Spinal cord (tissue), 10 donors: ENCODE measurements around the gene GLRX. TPM values are rescaled to one million over a fixed set of nuclear protein-coding genes. Genes with fewer than 3 reads are reported as not detected.
A peak's percentile ranks its signal among the peaks of the same experiment; 100 is the strongest.
"Not testable (repeated sequence)": the region's sequence is repeated elsewhere in the genome, so short reads cannot be mapped to it uniquely, and the experiment has no call there.

Experiments
- DNase-seq, 6 donors: peaks; one replicate each; pipeline versions ENCODE4 v3.0.0 to v3.0.0-alpha.2; 2013 to 2015; ENCODE audit warnings: low spot score in 6 of 6, low read depth in 4 of 6
- H3K27ac ChIP-seq: one replicate; pipeline ENCODE4 v1.5.1; 2013; ENCODE audit warnings: low read depth, low read length, control low read depth
- H3K27me3 ChIP-seq: one replicate; pipeline ENCODE4 v1.6.1; 2013; ENCODE audit warnings: low read length; ENCODE audit not compliant: control insufficient read depth, insufficient read depth
- H3K36me3 ChIP-seq: one replicate; pipeline ENCODE4 v1.6.1; 2013; ENCODE audit warnings: low read length; ENCODE audit not compliant: control insufficient read depth, insufficient read depth
- H3K4me1 ChIP-seq: one replicate; pipeline ENCODE4 v1.6.1; 2013; ENCODE audit warnings: low read length; ENCODE audit not compliant: control insufficient read depth, insufficient read depth
- H3K4me3 ChIP-seq: one replicate; pipeline ENCODE4 v1.5.1; 2013; ENCODE audit warnings: low read depth, low read length, control low read depth
- H3K9me3 ChIP-seq: one replicate; pipeline ENCODE4 v1.6.1; 2013; ENCODE audit warnings: low read length; ENCODE audit not compliant: control insufficient read depth, insufficient read depth
- WGBS: methylation state at CpG from one replicate; pipeline ENCODE4 v1.1.5; 2013; ENCODE audit warnings: missing lambda C conversion rate; ENCODE audit not compliant: insufficient coverage; 5-methylcytosine and 5-hydroxymethylcytosine counted together
- polyA plus RNA-seq, 2 donors: library from polyadenylated mRNA; unstranded; fragments of 120-200 nt; gene quantifications; one replicate each; pipeline ENCODE4 v1.2.1, GENCODE V29; 2013; ENCODE audit not compliant: insufficient read length in 2 of 2
- total RNA-seq, 2 donors: library from RNA; depleted of rRNA in 1 of 2; stranded (reverse); fragments of 120-200 nt in 1 of 2; fragments of >200 nt in 1 of 2; gene quantifications; one replicate each; pipeline versions ENCODE4 v1.2.3 to v1.2.4, GENCODE V29; 2013 to 2014
- donor health status: healthy.

GLRX gene
- total and polyA plus RNA-seq, 4 donors: 8.4 to 37.4 (median 21.8) TPM

- WGBS: 82% methylated on average over 3 of the region's 13 CpGs
- not testable (repeated sequence) for H3K36me3 ChIP-seq, DNase-seq, H3K4me3 ChIP-seq, H3K4me1 ChIP-seq, H3K27ac ChIP-seq, H3K9me3 ChIP-seq, H3K27me3 ChIP-seq
These were observed 11.0 kb downstream of the GLRX start for GRCh38 chr5:95811461-95812073.

GRCh38 chr5:95811126-95811423 lies 11.5 kb downstream of the GLRX start:
- H3K9me3 ChIP-seq, H3K4me1 ChIP-seq, H3K27me3 ChIP-seq, H3K4me3 ChIP-seq, H3K36me3 ChIP-seq, H3K27ac ChIP-seq, DNase-seq: not testable (repeated sequence)
- 89% methylated on average over 3 of the region's 6 CpGs for WGBS

- WGBS: 80% methylated on average over 1 of the region's 5 CpGs
- Histone ChIP-seq H3K4me3 (no peak overlapping the region), H3K9me3 (no peaks in the 10 kb centered on the region), H3K27me3 (no peaks in the 10 kb centered on the region), H3K27ac (no peak overlapping the region), H3K4me1 (peaks cover 3% of the 10 kb centered on the region), H3K36me3 (no peaks in the 10 kb centered on the region)
- no peak for DNase-seq
These were observed 12.0 kb downstream of the GLRX start for GRCh38 chr5:95810305-95811125.

- Histone ChIP-seq H3K4me1 (peaks cover 3% of the 10 kb centered on the region), H3K4me3 (no peak overlapping the region), H3K9me3 (no peaks in the 10 kb centered on the region), H3K36me3 (no peaks in the 10 kb centered on the region), H3K27ac (peak overlapping the region; percentile 25), H3K27me3 (no peaks in the 10 kb centered on the region)
- DNase-seq: no peak
- 44% methylated on average over 1 of the region's 2 CpGs for WGBS
These were observed 13.0 kb downstream of the GLRX start for GRCh38 chr5:95809414-95809960.

GRCh38 chr5:95808686-95809413 lies 13.7 kb downstream of the GLRX start:
- no peak overlapping the region for H3K4me3 ChIP-seq
- H3K4me1 ChIP-seq: peaks cover 3% of the 10 kb centered on the region
- peak in 1 of 6 donors; percentile 38 for DNase-seq
- no peak overlapping the region for H3K27ac ChIP-seq
- no peaks in the 10 kb centered on the region for H3K9me3 ChIP-seq
- WGBS: 39% methylated on average over 3 of the region's 10 CpGs
- no peaks in the 10 kb centered on the region for H3K36me3 ChIP-seq
- no peaks in the 10 kb centered on the region for H3K27me3 ChIP-seq

- Histone ChIP-seq H3K27me3 (no peaks in the 10 kb centered on the region), H3K9me3 (no peaks in the 10 kb centered on the region), H3K4me1 (peaks cover 3% of the 10 kb centered on the region), H3K27ac (no peak overlapping the region), H3K4me3 (no peak overlapping the region), H3K36me3 (no peaks in the 10 kb centered on the region)
- WGBS: 96% methylated on average over 6 of the region's 7 CpGs
- DNase-seq: no peak
These were observed 14.4 kb downstream of the GLRX start for GRCh38 chr5:95808013-95808685.

GRCh38 chr5:95806687-95807086 lies 15.8 kb downstream of the GLRX start:
- H3K4me1 ChIP-seq: peaks cover 3% of the 10 kb centered on the region
- 93% methylated on average over 6 of the region's 7 CpGs for WGBS
- H3K27me3 ChIP-seq: no peaks in the 10 kb centered on the region
- H3K9me3 ChIP-seq: no peaks in the 10 kb centered on the region
- no peak overlapping the region for H3K4me3 ChIP-seq
- DNase-seq: no peak
- no peak overlapping the region for H3K27ac ChIP-seq
- no peaks in the 10 kb centered on the region for H3K36me3 ChIP-seq

GRCh38 chr5:95804736-95805539 lies 17.6 kb downstream of the GLRX start:
- peak in 1 of 6 donors; percentile 21 for DNase-seq
- Histone ChIP-seq H3K27ac (no peak overlapping the region), H3K27me3 (no peaks in the 10 kb centered on the region), H3K9me3 (no peaks in the 10 kb centered on the region), H3K4me1 (peaks cover 3% of the 10 kb centered on the region), H3K4me3 (no peak overlapping the region), H3K36me3 (no peaks in the 10 kb centered on the region)
- 93% methylated on average over 4 of the region's 6 CpGs for WGBS
